Colonic mucosa (tissue), 4 donors: Measurements from ENCODE around the gene ZBTB8A. TPM values are rescaled to one million over a fixed set of nuclear protein-coding genes. Genes with fewer than 3 reads are reported as not detected.
"Not testable (repeated sequence)": the region's sequence is repeated elsewhere in the genome, so short reads cannot be mapped to it uniquely, and the experiment has no call there.

Source experiments
- DNase-seq: peaks from one replicate; pipeline ENCODE4 v3.0.0-alpha.2; 2020
- H3K27ac ChIP-seq: fragments of 200-600 bp; one replicate; pipeline ENCODE4 v1.8.0; 2021
- H3K27me3 ChIP-seq: fragments of 200-600 bp; one replicate; pipeline ENCODE4 v1.8.0; 2021
- H3K36me3 ChIP-seq: fragments of 200-600 bp; one replicate; pipeline ENCODE4 v1.8.0; 2021
- H3K4me1 ChIP-seq: fragments of 200-600 bp; one replicate; pipeline ENCODE4 v1.8.0; 2021; ENCODE audit warnings: mild to moderate bottlenecking
- H3K4me3 ChIP-seq: fragments of 200-600 bp; one replicate; pipeline ENCODE4 v1.8.0; 2021
- H3K9ac ChIP-seq, 2 donors: one replicate each; pipeline ENCODE4 v1.7.0; 2013; ENCODE audit warnings: control low read depth in 2 of 2, low read depth in 2 of 2, low read length in 2 of 2
- H3K9me3 ChIP-seq: fragments of 200-600 bp; one replicate; pipeline ENCODE4 v1.8.0; 2021
- CTCF ChIP-seq: fragments of 200-600 bp; IDR thresholded peaks from one replicate; pipeline ENCODE4 v1.8.0; 2022; ENCODE audit warnings: antibody characterized with exemption, mild to moderate bottlenecking
- intact Hi-C: fragments of 100-400 bp; cut with DNase I; formaldehyde crosslinking; loops from one replicate; pipeline ENCODE4 v1.14.1; 2022
- total RNA-seq, 2 donors: library from RNA; stranded (reverse); fragmentation: NEBNext Ultra II Directional in 1 of 2; extraction: Animal tissue kit (Norgen Biotek cat#: 25700) in 1 of 2; gene quantifications; one replicate each; pipeline ENCODE4 v1.2.1, GENCODE V29; 2021
- donor health status: healthy.
- donor health status: DM: no; HTN: no; CAD: no.
- donor health status: DM: no; HTN: no; CAD: no.

Gene ZBTB8A
- total RNA-seq, 2 donors from 2014 or later: 6.5 to 7.1 TPM

DNA sequence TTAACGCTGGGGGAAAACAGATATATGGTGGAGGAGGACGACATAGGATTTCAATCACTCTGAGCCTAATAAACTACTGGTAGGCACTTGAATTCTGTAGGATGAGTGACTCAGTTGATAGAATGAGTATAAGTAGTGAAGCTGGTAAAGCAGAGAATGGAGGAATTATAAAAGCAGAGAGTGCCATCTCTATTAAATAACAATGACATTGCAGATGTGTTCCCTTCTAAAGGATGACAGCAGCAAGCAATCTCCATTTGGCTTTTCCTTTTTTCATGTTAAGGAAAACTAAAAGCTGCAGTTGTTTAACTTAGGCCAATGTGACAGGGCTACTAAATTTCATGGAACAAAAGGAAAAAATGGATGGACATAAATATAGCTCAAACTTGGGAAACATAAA is 93.6 kb downstream of the ZBTB8A start:
- DNase-seq: no peak
- Histone ChIP-seq H3K27me3 (no peaks in the 10 kb centered on the region), H3K4me1 (no peaks in the 10 kb centered on the region), H3K36me3 (no peaks in the 10 kb centered on the region), H3K9me3 (no peaks in the 10 kb centered on the region), H3K27ac (no peak overlapping the region), H3K9ac (no peak overlapping the region), H3K4me3 (no peak overlapping the region)
- intact Hi-C loops: no loop called here
- no peak for TF ChIP-seq CTCF

DNA sequence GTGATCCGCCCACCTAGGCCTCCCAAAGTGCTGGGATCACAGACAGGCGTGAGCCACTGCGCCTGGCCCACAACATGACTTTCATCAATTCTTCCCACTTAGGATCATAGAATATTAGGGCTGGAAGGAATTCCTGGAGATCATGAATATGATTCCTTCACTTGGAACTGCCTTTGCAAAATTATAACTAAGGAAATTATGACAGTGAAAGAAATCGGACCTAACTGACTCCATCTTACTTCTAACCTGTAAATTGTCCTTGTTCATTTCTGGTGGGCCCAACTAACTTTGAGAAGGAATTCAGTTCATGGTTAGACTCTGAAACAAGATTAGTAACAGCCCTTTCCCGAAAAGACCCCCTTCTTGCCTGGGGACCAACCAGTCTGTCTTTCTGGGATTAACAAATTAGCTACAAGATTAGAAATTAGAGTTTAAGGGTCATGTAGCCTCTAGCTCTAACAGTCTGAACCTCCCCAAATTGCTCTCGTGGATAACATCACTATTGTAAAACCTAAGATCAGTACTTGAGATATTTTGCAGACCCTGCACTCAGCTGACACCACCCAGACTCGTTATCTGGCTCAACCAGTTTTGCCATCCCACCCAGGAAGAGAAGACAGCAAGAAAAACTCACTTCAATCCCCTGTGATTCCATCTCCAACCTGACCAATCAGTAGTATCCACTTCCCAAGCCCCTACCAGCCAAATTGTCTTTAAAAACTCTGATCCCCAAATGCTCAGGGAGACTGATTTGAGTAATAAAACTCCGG is 96.5 kb downstream of the ZBTB8A start:
- intact Hi-C loops: no loop called here
- no peak for DNase-seq
- Histone ChIP-seq H3K27me3 (no peaks in the 10 kb centered on the region), H3K9ac (no peak overlapping the region), H3K4me3 (no peak overlapping the region), H3K36me3 (no peaks in the 10 kb centered on the region), H3K4me1 (no peaks in the 10 kb centered on the region), H3K9me3 (no peaks in the 10 kb centered on the region), H3K27ac (no peak overlapping the region)
- TF ChIP-seq CTCF: no peak

DNA sequence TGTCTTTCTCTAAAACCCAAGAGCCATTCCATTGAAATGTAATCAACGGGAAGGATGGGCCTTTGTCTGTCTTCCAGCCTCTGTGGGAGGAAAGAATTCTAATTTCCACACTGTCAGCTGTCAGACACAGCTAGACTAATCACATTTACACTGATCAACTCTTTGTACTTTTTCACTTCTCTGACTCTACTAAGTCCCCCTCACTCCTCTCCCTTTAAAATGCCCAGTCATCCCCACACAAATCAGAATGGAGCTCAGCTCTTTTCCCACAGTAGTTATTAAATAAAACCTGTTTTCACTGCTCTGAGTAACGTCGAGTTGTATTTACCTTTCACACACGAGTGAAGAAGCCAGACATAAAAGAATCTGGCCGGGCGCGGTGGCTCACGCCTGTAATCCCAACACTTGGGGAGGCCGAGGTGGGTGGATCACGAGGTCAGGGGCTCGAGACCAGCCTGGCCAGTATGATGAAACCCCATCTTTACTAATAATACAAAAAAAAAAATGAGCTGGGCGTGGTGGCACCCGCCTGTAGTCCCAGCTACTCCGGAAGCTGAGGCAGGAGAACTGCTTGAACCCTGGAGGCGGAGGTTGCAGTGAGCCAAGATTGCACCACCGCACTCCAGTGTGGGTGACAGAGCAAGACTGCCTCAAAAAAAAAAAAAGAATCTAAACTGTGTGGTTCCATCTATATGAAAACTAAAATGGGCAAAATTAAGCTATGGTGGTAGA is 97.9 kb downstream of the ZBTB8A start:
- intact Hi-C loops: no loop called here

DNA sequence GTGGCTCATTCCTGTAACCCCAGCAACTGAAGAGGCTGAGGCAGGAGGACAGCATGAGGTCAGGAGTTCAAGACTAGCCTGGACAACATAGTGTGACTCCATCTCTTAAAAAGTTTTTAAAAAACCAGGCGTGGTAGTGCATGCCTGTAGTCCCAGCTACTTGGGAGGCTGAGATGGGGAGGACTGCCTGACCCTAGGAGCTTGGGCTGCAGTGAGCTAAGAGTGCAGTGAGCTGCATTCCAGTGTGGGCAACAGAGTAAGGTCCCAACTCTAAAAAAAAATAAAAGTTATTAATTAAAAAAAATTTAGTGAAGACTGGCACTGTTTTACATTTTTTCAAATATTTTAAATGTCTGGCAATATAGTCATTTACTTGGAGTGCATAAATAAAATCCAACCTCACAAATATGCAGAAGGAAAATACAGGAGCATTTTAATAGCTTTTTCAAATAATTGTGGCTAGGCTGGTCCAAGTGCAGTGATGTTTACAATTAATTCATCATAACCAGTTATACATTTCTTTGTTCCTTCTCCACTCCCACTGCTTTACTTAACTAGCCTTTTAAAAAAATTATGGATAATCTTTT is 100.4 kb downstream of the ZBTB8A start:
- Histone ChIP-seq H3K9me3 (no peaks in the 10 kb centered on the region), H3K36me3 (no peaks in the 10 kb centered on the region), H3K27me3 (no peaks in the 10 kb centered on the region), H3K4me1 (no peaks in the 10 kb centered on the region), H3K9ac (no peak overlapping the region), H3K27ac (no peak overlapping the region), H3K4me3 (no peak overlapping the region)
- intact Hi-C loops: no loop called here
- no peak for DNase-seq
- no peak for TF ChIP-seq CTCF

More for the DNA sequence above, 97.9 kb downstream of the ZBTB8A start:
- no peak overlapping the region for H3K4me3 ChIP-seq
- H3K9me3 ChIP-seq: no peaks in the 10 kb centered on the region
- no peak for TF ChIP-seq CTCF
- no peak overlapping the region for H3K9ac ChIP-seq
- no peak for DNase-seq
- no peaks in the 10 kb centered on the region for H3K4me1 ChIP-seq
- no peaks in the 10 kb centered on the region for H3K27me3 ChIP-seq
- no peaks in the 10 kb centered on the region for H3K36me3 ChIP-seq
- no peak overlapping the region for H3K27ac ChIP-seq

- H3K4me1 ChIP-seq, H3K9ac ChIP-seq, H3K36me3 ChIP-seq, H3K27ac ChIP-seq, H3K27me3 ChIP-seq, intact Hi-C loops, H3K4me3 ChIP-seq, H3K9me3 ChIP-seq, DNase-seq: not testable (repeated sequence)
Observed at GRCh38 chr1:32642292-32642827, 103.1 kb downstream of the ZBTB8A start.
